ENCODE data around the gene HSPBP1. TPM values are rescaled to one million over a fixed set of nuclear protein-coding genes. Genes with fewer than 3 reads are reported as not detected.

HSPBP1 gene
- polyA plus RNA-seq, 4 donors = 26.0 to 51.5 (median 42.0) TPM

- DNase-seq (ENCODE audit: low read depth in 4 of 4, low spot score in 2 of 4) = no peak
These were observed 25.6 kb upstream of the HSPBP1 start for GRCh38 chr19:55305491-55305890.

GRCh38 chr19:55304980-55305379, 25.1 kb upstream of the HSPBP1 start:
- DNase-seq (ENCODE audit: low read depth in 4 of 4, low spot score in 2 of 4) = no peak

DNA sequence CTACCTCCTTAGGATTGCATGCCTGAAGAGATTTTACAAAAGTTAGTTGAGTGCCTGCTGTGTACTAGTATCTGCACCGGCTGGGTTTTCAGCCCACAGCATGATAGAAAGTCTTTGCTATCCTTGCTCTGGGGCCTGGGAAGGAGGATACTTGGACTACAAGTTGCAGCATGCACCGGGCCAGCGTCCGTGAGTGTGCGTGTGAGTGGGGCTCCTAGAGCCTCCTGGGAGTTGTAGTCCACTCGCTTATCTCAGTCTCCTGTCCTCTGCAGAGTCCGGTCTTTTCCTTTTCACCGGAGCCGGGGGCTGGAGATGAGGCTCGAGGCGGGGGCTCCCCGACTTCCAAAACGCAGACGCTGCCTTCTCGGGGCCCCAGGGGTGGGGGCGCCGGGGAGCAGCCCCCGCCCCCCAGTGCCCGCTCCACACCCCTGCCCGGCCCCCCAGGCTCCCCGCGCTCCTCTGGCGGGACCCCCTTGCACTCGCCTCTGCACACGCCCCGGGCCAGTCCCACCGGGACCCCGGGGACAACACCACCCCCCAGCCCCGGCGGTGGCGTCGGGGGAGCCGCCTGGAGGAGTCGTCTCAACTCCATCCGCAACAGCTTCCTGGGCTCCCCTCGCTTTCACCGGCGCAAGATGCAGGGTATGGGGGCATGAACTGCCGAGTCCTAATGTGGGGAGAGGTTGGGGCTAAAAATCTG, 24.5 kb upstream of the HSPBP1 start:
- DNase-seq (ENCODE audit: low read depth in 4 of 4, low spot score in 2 of 4) = no peak

- no peak for DNase-seq (ENCODE audit: low read depth in 4 of 4, low spot score in 2 of 4)
These were observed 23.6 kb upstream of the HSPBP1 start for GRCh38 chr19:55303477-55303876.

DNA sequence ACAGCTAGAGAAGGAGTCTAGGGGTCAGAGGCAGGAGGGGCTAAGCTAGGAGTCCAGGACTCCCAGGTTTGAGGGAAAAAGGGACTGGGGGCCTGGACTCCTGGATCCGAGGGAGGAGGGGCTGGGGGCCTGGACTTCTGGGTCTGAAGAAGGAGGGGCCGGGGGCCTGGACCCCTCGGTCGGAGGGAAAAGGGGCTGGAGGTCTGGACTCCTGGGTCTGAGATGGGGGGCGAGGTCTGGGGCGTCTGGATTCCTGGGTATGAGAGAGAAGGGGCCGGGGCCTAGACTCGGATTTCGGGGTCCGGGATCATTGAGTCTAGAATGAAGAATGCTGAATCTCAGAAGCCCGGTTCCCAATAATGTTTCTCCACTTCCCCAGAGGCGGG, 22.4 kb upstream of the HSPBP1 start:
- DNase-seq (ENCODE audit: low read depth in 4 of 4, low spot score in 2 of 4) = no peak

- DNase-seq (ENCODE audit: low read depth in 4 of 4, low spot score in 2 of 4) = peak in 3 of 4 donors; percentile 59 to 76 (median 74)
These were observed 21.8 kb upstream of the HSPBP1 start for GRCh38 chr19:55301459-55302317.

DNA sequence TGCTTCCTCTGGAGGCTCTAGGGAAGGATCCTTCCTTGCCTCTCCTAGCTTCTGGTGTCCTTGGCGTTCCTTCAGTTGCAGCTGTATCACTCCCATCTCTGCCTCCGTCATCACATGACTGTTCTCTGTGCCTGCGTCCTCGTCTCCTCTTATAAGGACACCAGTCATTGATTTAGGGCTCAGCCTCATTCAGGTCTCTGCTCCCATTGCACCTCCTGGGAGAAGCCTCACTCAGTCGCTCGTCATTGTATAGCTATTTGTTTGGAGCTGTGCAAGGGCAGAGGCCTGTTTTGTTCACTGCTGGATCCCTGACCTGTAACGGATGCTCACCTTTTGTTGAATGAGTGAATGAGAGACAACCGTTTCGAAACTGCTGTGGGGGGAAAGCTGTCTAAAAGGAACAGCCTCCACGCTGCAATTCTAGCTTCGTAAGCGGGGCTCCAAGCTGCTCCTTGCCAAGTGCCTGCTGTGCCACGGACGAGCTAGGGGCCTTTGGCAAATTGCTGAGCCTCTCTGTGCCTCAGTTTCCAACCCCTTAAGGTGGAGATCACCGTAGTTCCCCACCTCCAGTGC, 21.1 kb upstream of the HSPBP1 start:
- DNase-seq (ENCODE audit: low read depth in 4 of 4, low spot score in 2 of 4) = no peak

GRCh38 chr19:55299991-55300390, 20.1 kb upstream of the HSPBP1 start:
- no peak for DNase-seq (ENCODE audit: low read depth in 4 of 4, low spot score in 2 of 4)

DNA sequence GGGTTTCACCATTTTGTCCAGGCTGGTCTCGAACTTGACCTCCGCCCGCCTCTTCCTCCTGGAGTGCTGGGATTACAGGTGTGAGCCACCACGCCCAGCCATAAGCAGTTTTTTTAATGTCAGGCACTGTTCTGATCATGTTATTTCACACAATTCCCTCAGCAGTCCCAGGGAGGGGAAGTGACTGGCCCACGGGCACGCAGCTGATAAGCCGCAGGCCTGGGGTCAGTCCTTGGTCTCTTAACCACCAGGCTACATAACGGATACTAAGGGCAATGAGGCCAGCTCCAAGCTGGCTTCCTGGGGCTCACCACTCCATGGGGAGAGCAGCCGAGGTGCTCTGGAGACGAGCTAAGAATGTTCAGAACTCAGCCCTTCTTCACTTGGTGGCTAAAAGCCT, 17.4 kb upstream of the HSPBP1 start:
- DNase-seq (ENCODE audit: low read depth in 4 of 4, low spot score in 2 of 4) = no peak

GRCh38 chr19:55289117-55289796, 9.3 kb upstream of the HSPBP1 start:
- DNase-seq (ENCODE audit: low read depth in 4 of 4, low spot score in 2 of 4) = no peak

DNA sequence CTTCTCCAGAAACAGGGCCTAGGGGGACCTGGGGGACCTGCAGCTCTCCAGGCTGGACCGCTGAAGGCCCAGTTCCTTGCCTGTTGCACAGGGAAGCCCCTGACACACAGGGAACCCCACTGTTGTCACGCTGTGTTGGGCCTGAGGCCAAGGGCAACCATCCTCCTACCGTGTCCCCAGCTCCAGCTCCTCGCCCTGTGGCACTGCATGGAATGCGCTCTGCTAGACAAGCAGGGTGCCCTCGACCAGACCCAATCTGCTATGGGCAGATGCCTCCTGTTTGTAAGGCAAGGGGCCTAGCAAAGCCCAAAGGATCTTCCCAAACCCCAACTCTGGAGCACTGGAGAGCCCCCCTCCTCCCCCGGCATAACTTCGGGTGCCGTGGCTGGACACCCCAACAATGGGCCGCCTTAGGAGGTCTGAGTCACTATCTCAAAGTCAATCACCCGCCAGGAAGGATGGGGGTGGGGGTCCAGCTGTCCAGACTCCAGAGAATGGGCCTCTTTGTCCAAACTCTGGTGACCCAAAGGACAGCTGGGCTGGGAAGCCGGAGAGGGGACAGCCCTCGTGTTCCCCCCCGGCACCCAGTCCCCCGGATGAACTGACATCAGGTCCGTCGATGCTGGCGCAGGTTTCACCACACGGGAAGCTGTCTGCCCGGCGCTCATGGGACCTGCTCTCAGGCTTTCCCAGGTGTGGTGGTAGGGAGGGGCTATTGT, 7.6 kb upstream of the HSPBP1 start:
- no peak for DNase-seq (ENCODE audit: low read depth in 4 of 4, low spot score in 2 of 4)

DNA sequence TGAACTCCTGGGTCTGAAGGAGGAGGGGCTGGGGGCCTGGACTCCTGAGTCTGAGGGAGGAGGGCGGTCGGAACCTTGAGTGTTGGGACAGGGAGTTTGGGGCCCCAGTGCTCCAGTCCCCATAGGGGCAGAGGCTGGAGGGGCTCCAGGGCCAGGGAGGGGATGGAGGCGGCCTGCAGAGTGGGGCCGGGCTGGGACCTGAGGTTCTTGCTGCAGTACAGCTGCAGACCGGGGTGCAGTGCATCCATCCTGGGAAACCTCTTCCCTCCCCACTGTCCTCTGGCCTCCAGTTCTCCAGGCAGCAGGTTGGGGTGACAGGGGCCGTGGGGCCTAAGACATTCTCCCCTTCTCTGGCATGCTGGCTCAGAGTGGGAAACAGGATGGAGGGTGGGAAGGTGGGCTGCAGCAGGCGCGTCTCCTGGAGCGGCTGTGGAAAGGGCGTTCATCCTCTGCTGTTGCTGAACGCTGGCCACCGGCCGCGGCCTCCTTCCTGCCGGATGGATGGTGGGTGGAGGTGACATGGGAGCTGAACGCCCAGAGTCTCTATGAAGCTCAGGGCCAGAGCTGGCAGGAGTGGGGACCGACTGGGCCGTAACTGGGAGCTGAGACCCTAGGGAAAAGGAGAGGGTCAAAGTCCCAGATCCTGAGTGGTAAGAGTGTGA, 5.5 kb upstream of the HSPBP1 start:
- no peak for DNase-seq (ENCODE audit: low read depth in 4 of 4, low spot score in 2 of 4)

GRCh38 chr19:55284405-55285058, 4.6 kb upstream of the HSPBP1 start:
- no peak for DNase-seq (ENCODE audit: low read depth in 4 of 4, low spot score in 2 of 4)

- peak in 1 of 4 donors; percentile 57 for DNase-seq (ENCODE audit: low read depth in 4 of 4, low spot score in 2 of 4)
These were observed 3.9 kb upstream of the HSPBP1 start, which contains the start of gene BRSK1 for GRCh38 chr19:55283548-55284377. BRSK1 (plus strand) TSS chr19:55283997; CDS start chr19:55284443, 446 bp downstream.

GRCh38 chr19:55279340-55279739, 570 bp downstream of the HSPBP1 start:
- no peak for DNase-seq (ENCODE audit: low read depth in 4 of 4, low spot score in 2 of 4)

- no peak for DNase-seq (ENCODE audit: low read depth in 4 of 4, low spot score in 2 of 4)
These were observed 1.3 kb downstream of the HSPBP1 start for GRCh38 chr19:55278391-55279135.

- DNase-seq (ENCODE audit: low read depth in 4 of 4, low spot score in 2 of 4) = no peak
These were observed 2.4 kb downstream of the HSPBP1 start for GRCh38 chr19:55277494-55277893.
